Kidney epithelial cell (primary cell): ENCODE results near the gene NHLH2. TPM values are rescaled to one million over a fixed set of nuclear protein-coding genes. Genes with fewer than 3 reads are reported as not detected.

Experiments
- DNase-seq: peaks from one replicate; pipeline ENCODE4 v3.0.0-alpha.2; 2010; ENCODE audit warnings: low read depth
- H3K27me3 ChIP-seq: 2 replicates; pipeline ENCODE4 v1.6.0; 2011; ENCODE audit warnings: low read length; ENCODE audit not compliant: control insufficient read depth, insufficient read depth
- H3K36me3 ChIP-seq: 2 replicates; pipeline ENCODE4 v1.5.1; 2011; ENCODE audit warnings: low read length; ENCODE audit not compliant: control insufficient read depth, insufficient read depth
- H3K4me3 ChIP-seq: 2 replicates; pipeline ENCODE4 v1.5.1; 2011; ENCODE audit warnings: low read depth, mild to moderate bottlenecking, control low read depth, low read length
- total RNA-seq: library from RNA; depleted of rRNA; stranded (reverse); fragments of >200 nt; gene quantifications from 2 replicates; pipeline ENCODE4 v1.2.3, GENCODE V29; 2015
- TF ChIP-seq, protein P1 (sequence below): IDR thresholded peaks from 2 replicates; pipeline ENCODE4 v1.5.1; 2011; ENCODE audit warnings: mild to moderate bottlenecking, moderate library complexity, low read length, control low read depth, inconsistent platforms; ENCODE audit not compliant: insufficient read depth, poor library complexity, severe bottlenecking

Gene NHLH2
- total RNA-seq, 1 donor from 2014 or later: 0.38 TPM

DNA sequence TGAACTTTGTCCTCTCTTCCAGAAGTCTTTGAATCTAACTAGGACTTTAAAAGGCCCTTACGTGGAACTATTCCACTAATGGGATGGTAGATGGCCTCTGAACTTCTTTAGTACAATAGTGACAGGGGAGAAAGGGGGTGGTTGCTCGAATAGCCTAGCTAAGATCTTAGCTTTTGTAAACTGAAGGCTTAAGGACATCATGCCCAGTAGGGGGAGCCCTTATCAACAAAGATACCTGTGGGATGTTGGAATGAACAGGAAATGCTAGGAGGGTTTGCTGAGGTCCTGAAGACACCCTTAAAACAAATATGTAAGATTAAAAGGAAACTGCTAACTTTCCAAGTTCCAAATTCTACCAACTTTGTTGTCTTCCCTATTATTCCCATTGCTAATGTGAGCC is 33.2 kb downstream of the NHLH2 start:
- TF ChIP-seq, protein P1, sequence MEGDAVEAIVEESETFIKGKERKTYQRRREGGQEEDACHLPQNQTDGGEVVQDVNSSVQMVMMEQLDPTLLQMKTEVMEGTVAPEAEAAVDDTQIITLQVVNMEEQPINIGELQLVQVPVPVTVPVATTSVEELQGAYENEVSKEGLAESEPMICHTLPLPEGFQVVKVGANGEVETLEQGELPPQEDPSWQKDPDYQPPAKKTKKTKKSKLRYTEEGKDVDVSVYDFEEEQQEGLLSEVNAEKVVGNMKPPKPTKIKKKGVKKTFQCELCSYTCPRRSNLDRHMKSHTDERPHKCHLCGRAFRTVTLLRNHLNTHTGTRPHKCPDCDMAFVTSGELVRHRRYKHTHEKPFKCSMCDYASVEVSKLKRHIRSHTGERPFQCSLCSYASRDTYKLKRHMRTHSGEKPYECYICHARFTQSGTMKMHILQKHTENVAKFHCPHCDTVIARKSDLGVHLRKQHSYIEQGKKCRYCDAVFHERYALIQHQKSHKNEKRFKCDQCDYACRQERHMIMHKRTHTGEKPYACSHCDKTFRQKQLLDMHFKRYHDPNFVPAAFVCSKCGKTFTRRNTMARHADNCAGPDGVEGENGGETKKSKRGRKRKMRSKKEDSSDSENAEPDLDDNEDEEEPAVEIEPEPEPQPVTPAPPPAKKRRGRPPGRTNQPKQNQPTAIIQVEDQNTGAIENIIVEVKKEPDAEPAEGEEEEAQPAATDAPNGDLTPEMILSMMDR: peak; percentile 78
- Histone ChIP-seq H3K27me3 (no peaks in the 10 kb centered on the region), H3K4me3 (no peak overlapping the region), H3K36me3 (no peaks in the 10 kb centered on the region)
- DNase-seq: peak; percentile 39

DNA sequence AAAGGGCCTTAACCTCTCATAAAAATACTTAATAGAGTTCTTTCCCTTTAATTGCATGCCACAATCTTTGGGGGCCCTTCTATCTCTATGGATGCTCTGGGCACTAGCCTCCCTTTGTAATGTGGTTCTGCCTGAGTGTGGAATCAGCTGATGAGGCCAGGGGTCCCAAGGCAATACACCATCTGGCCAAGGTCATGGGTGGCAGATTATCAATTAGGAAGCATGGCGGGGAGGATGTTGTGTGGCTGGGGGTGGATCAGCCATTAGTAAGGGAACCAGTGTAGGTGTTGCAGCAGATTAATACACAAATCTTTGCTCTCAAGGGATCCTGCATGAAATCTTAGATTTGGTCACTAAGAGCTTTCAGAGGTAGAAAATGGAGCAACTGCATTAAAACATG is 35.3 kb downstream of the NHLH2 start:
- Histone ChIP-seq H3K36me3 (no peaks in the 10 kb centered on the region), H3K27me3 (no peaks in the 10 kb centered on the region), H3K4me3 (no peak overlapping the region)
- DNase-seq: no peak
- TF ChIP-seq, protein P1: no peak

DNA sequence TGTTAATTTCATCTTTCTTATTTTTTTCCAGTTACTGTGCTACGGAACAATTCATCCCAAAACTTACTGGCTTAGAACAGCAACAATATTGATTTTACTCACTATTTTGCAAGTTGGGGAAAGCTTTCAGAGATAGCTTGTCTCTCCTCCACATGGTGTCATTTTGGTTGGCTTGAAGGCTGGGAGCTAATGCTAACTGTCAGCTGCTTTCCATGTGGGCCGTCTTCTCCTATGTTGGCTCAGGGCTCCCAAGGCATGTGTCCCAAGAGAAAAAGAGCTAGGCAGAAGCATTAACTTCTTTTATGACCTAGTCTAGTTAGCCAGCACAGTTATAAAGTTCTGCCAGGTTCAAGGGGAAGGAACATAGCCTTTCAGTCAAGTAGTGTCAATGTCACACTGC is 38.5 kb downstream of the NHLH2 start:
- Histone ChIP-seq H3K27me3 (no peaks in the 10 kb centered on the region), H3K4me3 (no peak overlapping the region), H3K36me3 (no peaks in the 10 kb centered on the region)
- no peak for DNase-seq
- TF ChIP-seq, protein P1: no peak

- TF ChIP-seq, protein P1: no peak
- Histone ChIP-seq H3K36me3 (no peaks in the 10 kb centered on the region), H3K27me3 (no peaks in the 10 kb centered on the region), H3K4me3 (no peak overlapping the region)
- no peak for DNase-seq
Observed at GRCh38 chr1:115797486-115797885, 43.4 kb downstream of the NHLH2 start.

GRCh38 chr1:115796897-115797296 is 44.0 kb downstream of the NHLH2 start:
- Histone ChIP-seq H3K36me3 (no peaks in the 10 kb centered on the region), H3K4me3 (no peak overlapping the region), H3K27me3 (no peaks in the 10 kb centered on the region)
- TF ChIP-seq, protein P1: no peak
- DNase-seq: no peak

GRCh38 chr1:115796036-115796435 is 44.9 kb downstream of the NHLH2 start:
- H3K27me3 ChIP-seq: no peaks in the 10 kb centered on the region
- no peaks in the 10 kb centered on the region for H3K36me3 ChIP-seq
- DNase-seq: no peak
- no peak overlapping the region for H3K4me3 ChIP-seq
- TF ChIP-seq, protein P1: no peak
